Neutrophil (primary cell): ENCODE results near the gene SOX5.

Experiments used
- H3K27ac ChIP-seq: fragments of 200-600 bp; sonication (generic); 2 replicates; pipeline ENCODE4 v1.5.1; 2016; ENCODE audit warnings: mild to moderate bottlenecking, moderate library complexity
- H3K27me3 ChIP-seq: fragments of 200-600 bp; sonication (generic); 2 replicates; pipeline ENCODE4 v1.6.0; 2016; ENCODE audit warnings: mild to moderate bottlenecking
- H3K36me3 ChIP-seq: fragments of 200-600 bp; sonication (generic); 2 replicates; pipeline ENCODE4 v1.5.1; 2017
- H3K4me1 ChIP-seq, 2 experiments: fragments of 200-600 bp in 1 of 2; sonication (generic) in 1 of 2; 1 replicate in 1 of 2; 2 replicates in 1 of 2; pipeline versions ENCODE4 v1.5.1 to v1.6.1; 2013 to 2016; ENCODE audit warnings: low read depth in 1 of 2, low read length in 1 of 2, mild to moderate bottlenecking in 1 of 2, moderate library complexity in 1 of 2; ENCODE audit not compliant: control insufficient read depth in 1 of 2, insufficient read depth in 1 of 2
- H3K4me3 ChIP-seq, 2 experiments: fragments of 200-600 bp in 1 of 2; sonication (generic) in 1 of 2; 1 replicate in 1 of 2; 2 replicates in 1 of 2; pipeline ENCODE4 v1.5.1; 2013 to 2016; ENCODE audit warnings: low read depth in 1 of 2, low read length in 1 of 2, mild to moderate bottlenecking in 1 of 2, moderate library complexity in 1 of 2
- H3K9me3 ChIP-seq: fragments of 200-600 bp; sonication (generic); 2 replicates; pipeline ENCODE4 v1.5.1; 2016
- CTCF ChIP-seq: fragments of 200-600 bp; sonication (generic); IDR thresholded peaks from 2 replicates; pipeline ENCODE4 v1.5.1; 2016; ENCODE audit warnings: antibody characterized with exemption

The SOX5 gene

DNA sequence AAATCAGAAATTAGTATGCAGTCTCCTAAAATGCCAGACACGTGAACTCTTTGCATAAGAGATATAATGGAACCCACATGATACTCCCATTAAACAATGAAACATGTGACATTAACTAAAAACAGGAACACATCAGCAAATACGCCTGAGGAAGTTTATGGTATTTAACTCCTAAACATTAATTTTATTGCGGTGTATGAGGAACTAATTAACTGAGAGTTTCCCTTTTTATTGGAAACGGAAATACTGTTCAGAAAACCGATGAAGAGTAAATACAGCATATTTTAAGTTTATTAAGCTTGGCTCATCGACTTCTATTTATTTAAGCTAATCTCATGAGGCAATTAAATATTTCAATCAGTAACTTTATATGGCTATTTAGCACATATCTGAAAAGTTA, 290.3 kb downstream of the SOX5 start:
- no peak for TF ChIP-seq CTCF
- no peak overlapping the region for H3K4me3 ChIP-seq
- H3K36me3 ChIP-seq = no peaks in the 10 kb centered on the region
- no peaks in the 10 kb centered on the region for H3K4me1 ChIP-seq
- H3K27ac ChIP-seq = no peak overlapping the region
- no peaks in the 10 kb centered on the region for H3K27me3 ChIP-seq
- no peaks in the 10 kb centered on the region for H3K9me3 ChIP-seq

- Histone ChIP-seq H3K4me1 (no peaks in the 10 kb centered on the region), H3K27me3 (no peaks in the 10 kb centered on the region), H3K36me3 (no peaks in the 10 kb centered on the region), H3K9me3 (no peaks in the 10 kb centered on the region), H3K4me3 (no peak overlapping the region), H3K27ac (no peak overlapping the region)
- no peak for TF ChIP-seq CTCF
These were observed 291.9 kb downstream of the SOX5 start for GRCh38 chr12:23657598-23657997.

GRCh38 chr12:23655884-23656283, 293.6 kb downstream of the SOX5 start:
- Histone ChIP-seq H3K4me3 (no peak overlapping the region), H3K4me1 (no peaks in the 10 kb centered on the region), H3K27me3 (no peaks in the 10 kb centered on the region), H3K36me3 (no peaks in the 10 kb centered on the region), H3K9me3 (no peaks in the 10 kb centered on the region), H3K27ac (no peak overlapping the region)
- no peak for TF ChIP-seq CTCF

DNA sequence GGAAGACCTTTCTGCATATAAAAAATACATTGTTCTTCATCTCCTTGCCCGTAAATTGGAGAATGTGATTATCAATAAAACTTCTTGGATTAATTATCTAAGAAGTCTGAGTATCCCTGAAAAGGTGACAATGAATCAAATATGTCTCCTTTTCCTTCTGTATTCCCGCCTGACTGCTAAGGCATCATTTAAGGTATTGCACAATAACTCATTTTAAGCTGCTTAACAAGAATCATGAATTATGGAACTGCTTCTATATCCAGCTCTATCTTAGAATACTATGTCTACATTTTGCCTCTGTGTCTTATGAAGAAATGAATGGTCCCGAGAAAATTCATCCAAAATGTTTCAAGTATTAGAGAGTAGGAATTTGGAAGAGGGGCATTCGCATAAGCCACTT, 294.4 kb downstream of the SOX5 start:
- no peak overlapping the region for H3K27ac ChIP-seq
- H3K4me1 ChIP-seq = no peaks in the 10 kb centered on the region
- H3K27me3 ChIP-seq = no peaks in the 10 kb centered on the region
- no peaks in the 10 kb centered on the region for H3K9me3 ChIP-seq
- H3K4me3 ChIP-seq = no peak overlapping the region
- H3K36me3 ChIP-seq = no peaks in the 10 kb centered on the region
- TF ChIP-seq CTCF = no peak

DNA sequence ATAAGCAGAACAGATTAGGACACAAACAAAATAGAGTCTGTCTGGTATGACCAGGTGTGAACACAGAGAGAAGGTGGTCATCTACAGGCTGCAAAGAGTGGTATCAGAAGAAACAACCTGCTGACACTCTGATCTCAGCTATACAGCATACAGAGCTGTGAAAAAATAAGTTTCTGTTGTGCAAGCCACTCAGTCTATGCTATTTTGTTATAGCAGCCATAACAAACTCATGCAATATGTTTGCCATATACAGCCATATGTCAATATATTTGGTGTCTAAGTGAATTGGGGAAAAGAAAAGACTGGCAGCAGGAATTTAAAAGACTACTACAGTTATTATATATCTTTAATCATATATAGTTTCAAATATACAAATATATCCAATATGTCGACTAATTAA, 300.9 kb downstream of the SOX5 start:
- Histone ChIP-seq H3K4me3 (no peak overlapping the region), H3K9me3 (no peaks in the 10 kb centered on the region), H3K4me1 (no peaks in the 10 kb centered on the region), H3K27me3 (no peaks in the 10 kb centered on the region), H3K36me3 (no peaks in the 10 kb centered on the region), H3K27ac (no peak overlapping the region)
- no peak for TF ChIP-seq CTCF

- Histone ChIP-seq H3K4me1 (no peaks in the 10 kb centered on the region), H3K36me3 (no peaks in the 10 kb centered on the region), H3K4me3 (no peak overlapping the region), H3K9me3 (no peaks in the 10 kb centered on the region), H3K27me3 (no peaks in the 10 kb centered on the region), H3K27ac (no peak overlapping the region)
- TF ChIP-seq CTCF = no peak
These were observed 308.7 kb downstream of the SOX5 start for GRCh38 chr12:23640754-23641153.
